Activated CD8-positive, alpha-beta memory T cell treated with anti-CD3 and anti-CD28 coated beads for 36 hours (primary cell): Measurements from ENCODE around the gene VNN1. TPM values are rescaled to one million over a fixed set of nuclear protein-coding genes. Genes with fewer than 3 reads are reported as not detected.
"Not testable (repeated sequence)": the region's sequence is repeated elsewhere in the genome, so short reads cannot be mapped to it uniquely, and the experiment has no call there.

ENCODE experiments used
- CTCF ChIA-PET: fragments of 350-600 bp; sonication (Branson Sonifier 250); formaldehyde crosslinking; loops from one replicate; lab custom pipeline; 2021; ENCODE audit warnings: antibody characterized with exemption; lab: Charles Lee
- POLR2A ChIA-PET: fragments of 350-600 bp; sonication (Branson Sonifier 250); formaldehyde crosslinking; loops from one replicate; lab custom pipeline; 2021; ENCODE audit warnings: antibody characterized with exemption; lab: Charles Lee
- total RNA-seq, 2 experiments: library from RNA; stranded (reverse); gene quantifications; one replicate each; pipeline ENCODE4 v1.2.3, GENCODE V29; 2021

VNN1 gene
- total RNA-seq, 2 experiments from 2014 or later = not detected

DNA sequence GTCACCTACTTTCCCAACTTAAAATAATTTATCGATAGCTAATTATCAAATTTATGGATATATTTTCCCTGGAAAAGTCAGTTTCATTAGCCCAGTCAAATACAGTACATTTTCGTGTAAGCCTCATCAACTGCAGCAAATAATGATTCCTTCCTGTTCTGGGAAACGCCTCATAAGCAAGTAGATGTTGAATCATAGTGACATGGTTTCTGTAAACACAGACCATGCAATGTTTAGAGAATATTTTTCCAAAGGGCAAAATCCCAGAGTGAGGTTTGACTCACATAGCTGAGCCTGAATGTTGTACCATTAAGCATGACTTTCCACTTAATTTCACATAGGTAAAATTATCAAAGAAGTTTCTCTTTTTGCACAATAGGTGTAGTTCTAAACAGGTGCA, 16.7 kb upstream of the VNN1 start:
- CTCF ChIA-PET = no interaction called here
- POLR2A ChIA-PET = no interaction called here

DNA sequence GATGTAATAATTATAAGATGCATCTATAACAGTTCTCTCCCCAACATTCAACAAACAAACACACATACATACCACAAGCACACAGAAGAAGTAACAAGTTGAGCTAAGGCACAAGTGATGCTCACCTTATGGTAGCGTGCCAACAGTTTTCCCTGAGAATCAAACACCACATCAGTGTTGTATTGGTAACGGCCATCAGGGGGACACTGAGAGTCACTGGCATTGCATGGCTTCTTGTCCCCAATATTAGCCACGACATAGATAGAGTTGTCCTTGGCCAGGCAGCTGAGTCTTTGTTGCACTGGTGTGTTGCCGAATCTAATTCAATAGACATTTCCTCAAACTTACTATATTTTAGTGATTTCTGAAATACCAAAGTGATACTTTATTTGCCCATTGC, 14.8 kb upstream of the VNN1 start:
- ChIA-PET POLR2A (no interaction called here), CTCF (interaction anchor here (1.0 kb wide), 1 partner anchor 12 kb away, joined by 3 read pairs; no protein-coding TSS in a partner anchor)

DNA sequence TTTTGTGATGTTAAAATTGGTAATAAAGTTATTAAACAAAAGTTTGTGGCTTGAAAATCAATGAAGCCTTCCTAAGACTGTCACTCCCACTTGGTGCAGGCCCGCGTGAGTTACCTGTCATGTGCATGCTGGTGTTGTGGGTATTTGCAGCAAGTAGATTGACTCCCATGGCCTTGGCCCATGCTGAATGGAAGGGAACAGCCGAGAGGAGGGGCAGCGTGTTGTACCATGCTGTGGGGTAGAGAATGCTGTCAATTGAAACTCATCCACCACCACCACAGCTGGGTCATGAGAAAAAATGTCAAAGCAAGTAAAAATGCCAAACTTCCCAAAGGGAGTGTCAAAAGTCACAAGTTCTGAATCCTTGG, 12.7 kb upstream of the VNN1 start:
- POLR2A ChIA-PET = no interaction called here
- CTCF ChIA-PET = no interaction called here

DNA sequence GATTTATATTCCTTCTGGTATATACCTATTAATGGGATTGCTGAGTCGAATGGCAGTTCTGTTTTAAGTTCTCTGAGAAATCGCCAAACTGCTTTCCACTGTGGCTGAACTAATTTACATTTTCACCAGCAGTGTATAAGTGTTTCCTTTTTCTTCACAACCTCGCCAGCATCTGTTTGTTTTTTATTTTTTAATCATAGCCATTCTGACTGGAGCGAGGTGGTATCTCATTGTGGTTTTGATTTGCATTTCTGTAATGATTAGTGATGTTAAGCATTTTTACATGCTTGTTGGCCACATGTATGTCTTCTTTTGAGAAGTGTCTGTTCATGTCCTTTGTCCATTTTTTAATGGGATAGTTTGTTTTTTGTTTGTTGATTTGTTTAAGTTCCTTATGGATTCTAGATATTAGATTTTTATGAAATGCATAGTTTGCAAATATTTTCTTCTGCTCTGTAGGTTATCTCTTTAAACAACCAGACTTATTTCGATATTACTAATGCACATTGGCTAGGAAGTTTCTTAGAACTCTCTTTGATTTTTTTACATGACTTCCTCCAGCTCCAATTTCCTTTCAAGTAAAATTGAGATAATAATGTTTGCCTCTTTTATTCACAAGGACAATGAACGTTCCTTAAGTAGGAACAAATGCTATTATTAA, 12.2 kb upstream of the VNN1 start:
- POLR2A ChIA-PET = no interaction called here

DNA sequence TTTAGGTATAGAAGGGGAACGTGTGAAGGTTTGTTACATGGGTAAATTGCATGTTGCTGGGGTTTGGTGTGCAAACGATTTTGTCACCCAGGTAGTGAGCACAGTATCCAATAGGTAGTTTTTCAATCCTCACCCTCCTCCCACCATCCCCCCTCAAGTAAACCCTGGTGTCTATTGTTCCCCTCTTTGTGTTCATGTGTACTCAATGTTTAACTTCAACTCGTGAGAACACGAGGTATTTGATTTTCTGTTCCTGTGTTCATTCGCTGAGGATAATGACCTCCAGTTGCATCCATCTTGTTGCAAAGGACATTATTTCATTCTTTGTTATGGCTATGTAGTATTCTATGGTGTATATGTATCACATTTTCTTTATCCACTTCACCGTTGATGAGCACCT, 11.6 kb upstream of the VNN1 start:
- ChIA-PET POLR2A (no interaction called here), CTCF (no interaction called here)

More for the DNA sequence above, 12.2 kb upstream of the VNN1 start:
- CTCF ChIA-PET = no interaction called here

DNA sequence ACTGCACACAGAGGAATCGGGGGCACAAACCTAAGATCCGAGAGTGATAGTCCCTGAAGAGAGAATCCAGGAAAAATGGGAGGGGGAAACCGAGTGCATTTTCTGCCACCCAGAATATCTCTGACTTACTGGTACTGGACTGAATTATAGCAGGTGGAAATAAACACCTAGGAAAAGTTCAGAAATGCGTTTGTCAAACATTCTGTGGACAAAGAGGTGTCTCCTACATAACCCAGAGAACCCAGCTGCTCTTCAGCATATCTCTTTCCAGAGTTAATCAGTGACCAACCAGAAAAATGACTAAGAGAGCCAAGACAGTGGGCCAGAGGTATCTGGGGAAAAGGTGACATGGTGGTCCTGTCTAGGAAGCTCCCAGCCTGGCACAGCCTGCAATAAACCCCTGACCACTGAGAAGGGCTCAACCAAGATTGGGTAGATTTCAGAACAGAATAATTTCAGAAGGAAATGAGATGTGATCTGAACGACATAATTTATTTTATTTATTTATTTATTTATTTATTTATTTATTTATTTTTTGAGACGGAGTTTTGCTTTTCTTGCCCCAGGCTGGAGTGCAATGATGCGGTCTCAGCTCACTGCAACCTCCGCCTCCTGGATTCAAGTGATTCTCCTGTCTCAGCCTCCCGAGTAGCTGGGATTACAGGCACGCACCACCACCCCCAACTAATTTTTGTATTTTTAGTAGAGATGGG, 6.0 kb upstream of the VNN1 start:
- CTCF ChIA-PET = no interaction called here
- POLR2A ChIA-PET = no interaction called here

DNA sequence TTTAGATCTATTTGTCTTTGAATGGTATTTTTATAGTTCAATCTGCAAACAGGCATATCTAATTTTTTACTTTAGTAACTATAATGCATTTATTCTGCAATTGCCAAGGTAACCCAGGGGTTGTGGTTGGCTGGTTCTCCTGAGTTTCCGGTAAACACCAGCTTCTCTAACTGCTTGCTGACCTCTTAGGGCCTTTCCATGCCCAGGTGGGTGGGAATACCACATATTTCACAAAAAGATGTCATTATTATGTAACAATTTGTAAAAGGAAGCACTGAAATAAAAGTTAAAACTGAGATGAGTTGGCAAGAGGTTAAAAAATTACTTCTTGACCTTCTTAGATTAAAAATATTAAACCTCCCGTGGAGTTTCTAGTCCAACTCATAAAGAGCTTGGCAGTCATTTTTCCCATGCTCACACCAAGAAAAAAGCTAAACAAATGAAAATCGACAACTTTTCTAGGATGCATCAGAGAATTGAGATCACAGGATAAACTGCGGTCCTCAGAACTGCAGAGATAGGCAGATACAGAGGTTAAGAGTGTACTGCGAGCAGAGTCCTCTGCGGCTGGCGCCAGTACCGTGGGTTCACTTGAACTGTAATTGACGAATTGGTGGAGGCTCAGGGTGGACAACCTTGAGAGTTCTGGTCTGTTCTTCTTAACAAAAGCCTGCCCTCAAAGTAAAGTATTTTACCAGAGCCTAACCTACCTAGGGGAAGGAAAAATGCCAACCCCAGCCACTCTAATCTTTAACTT, 2.2 kb upstream of the VNN1 start:
- POLR2A ChIA-PET = no interaction called here
- CTCF ChIA-PET = interaction anchor here (0.6 to 1.2 kb wide), 2 partner anchors 12 to 900 kb away, joined by 3 read pairs; no protein-coding TSS in a partner anchor

DNA sequence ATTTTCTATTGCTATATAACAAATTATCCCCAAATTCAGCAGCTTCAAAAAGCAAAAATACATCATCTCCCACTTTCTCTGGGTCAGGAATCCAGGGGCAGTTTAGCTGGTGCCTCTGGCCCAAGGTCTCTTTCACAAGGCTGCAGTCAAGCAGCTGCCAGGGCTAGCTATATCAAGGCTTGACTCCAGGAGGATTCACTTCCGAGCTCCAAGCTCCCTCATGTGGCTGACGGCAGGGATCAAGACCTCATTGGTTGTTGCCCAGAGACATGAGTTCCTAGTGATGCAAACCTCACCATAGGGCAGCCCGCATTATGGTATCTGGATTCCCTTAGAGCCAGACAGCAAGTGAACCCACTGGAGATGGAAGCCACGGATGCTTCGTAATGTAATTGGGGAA, 1.3 kb upstream of the VNN1 start:
- CTCF ChIA-PET = no interaction called here
- POLR2A ChIA-PET = no interaction called here

DNA sequence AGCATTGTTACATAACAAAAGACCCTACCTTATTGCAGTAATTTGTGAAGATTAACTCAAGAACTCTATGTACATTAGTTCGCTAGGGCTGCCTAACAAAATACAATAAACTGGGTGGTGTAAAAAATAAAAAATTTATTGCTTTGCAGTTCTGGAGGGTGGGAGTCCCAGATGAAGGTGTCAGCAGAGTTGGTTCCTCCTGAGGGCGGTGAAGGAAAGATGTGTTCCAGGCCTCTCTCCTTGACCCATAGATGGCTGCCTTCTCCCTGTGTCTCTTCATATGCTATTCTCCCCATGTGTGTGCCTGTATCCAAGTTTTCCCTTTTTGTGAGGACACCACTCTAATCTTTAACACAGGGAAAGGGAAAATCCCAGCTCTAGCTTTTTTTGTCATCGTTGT, 305 bp upstream of the VNN1 start:
- ChIA-PET POLR2A (no interaction called here), CTCF (no interaction called here)

DNA sequence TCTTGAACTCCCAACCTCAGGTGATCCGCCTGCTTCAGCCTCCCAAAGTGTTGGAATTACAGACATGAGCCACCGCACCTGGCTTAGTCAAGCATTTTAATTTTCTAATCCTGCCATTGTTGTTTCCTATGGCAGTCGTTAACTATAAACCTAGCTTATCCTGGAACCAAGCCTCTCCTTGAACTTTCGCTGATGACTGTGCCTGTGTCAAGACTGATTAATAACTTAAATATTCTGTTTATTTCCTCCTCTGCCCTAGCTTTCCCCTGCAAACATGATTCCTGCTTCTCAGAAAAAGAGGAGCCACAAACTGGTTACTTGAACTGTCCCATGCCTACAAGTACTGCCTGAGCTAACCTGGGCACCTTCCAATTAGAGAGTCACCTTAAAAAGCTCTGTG, 1.5 kb downstream of the VNN1 start:
- CTCF ChIA-PET = no interaction called here
- POLR2A ChIA-PET = no interaction called here

DNA sequence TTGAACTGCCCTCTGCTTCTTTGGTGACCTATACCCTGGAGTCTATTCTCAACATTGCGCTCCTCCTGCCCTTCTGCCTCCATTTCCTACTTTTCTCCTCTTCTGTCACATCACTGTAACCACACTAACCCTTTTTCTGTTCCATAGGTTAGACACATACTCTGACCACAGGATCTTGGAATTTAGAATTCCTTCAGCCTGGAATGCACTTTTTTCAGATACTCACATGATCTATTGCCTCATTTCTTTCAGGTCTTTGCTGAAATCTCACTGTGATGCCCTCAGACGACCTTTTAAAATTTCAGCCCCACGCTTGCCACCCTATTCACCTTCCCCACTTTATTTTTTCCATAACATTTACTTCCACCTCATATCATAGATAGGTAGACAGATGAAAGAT, 5.1 kb downstream of the VNN1 start:
- ChIA-PET POLR2A (no interaction called here), CTCF (no interaction called here)

DNA sequence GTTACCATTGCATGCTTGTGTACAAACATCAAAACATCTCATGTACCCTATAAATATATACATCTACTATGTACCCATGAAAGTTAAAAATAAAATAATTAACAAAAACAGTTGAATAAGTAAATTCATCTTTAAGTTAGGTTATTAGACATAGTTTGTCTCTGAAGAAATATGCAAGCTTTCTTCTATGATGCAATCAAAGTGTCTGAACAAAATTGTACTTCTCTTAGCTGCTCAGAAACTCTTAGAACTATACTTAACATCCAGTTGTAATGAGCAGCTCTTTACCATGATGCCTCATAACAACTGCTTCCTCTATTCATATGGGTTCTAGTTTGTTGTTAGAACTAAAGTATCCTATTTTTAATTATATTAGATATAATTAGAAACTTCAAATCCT, 5.9 kb downstream of the VNN1 start:
- POLR2A ChIA-PET = no interaction called here

DNA sequence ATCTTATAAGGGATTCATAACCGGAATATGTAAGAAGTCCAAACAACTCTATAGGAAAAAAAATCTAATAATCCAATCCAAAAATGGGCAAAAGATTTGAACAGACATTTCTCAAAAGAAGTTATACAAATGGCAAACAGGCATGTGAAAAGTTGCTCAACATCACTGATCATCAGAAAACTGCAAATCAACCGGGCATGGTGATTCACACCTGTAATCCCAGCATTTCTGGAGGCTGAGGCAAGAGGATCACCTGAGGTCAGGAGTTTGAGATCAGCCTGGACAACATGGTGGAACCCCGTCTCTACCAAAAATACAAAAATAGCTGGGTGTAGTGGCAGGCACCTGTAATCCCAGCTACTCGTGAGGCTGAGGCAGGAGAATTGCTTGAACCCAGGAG, 7.1 kb downstream of the VNN1 start:
- CTCF ChIA-PET, POLR2A ChIA-PET: not testable (repeated sequence)

More for the DNA sequence above, 5.9 kb downstream of the VNN1 start:
- CTCF ChIA-PET = no interaction called here

DNA sequence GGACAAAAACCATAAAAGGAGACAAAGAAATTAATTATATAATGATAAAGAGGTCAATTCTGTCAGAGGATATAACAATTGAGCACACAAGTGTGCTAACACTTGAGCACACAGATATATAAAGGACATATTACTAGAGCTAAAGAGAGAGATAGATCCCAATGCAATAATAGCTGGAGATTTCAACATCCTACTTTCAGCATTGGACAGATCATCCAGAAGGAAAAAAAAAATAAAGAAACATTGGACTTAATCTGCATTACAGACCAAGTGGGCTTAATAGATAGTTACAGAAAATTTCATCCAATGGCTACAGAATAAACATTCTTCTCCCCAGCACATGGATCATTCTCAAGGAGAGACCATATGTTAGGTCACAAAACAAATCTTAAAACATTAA, 9.9 kb downstream of the VNN1 start:
- ChIA-PET CTCF (no interaction called here), POLR2A (no interaction called here)

DNA sequence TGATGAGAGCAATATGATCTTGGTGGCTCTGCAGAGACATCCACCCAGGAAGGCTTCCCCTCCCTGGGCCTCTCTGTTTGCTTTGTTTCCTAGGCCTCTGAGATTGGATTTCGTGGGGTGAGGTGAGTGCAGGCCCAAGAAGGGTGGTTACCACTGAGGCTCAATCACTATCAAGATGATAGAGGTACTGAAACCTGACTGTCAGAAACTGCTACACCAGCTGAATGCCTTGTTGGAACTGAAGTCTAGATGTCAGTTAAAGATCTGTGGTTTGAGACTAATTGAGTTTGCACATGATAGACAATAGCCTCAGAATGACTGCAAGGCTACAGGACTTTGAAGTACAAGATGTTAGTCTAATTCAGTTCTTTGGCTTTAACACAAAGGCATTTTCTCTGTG, 15.2 kb downstream of the VNN1 start:
- ChIA-PET CTCF (no interaction called here), POLR2A (no interaction called here)

DNA sequence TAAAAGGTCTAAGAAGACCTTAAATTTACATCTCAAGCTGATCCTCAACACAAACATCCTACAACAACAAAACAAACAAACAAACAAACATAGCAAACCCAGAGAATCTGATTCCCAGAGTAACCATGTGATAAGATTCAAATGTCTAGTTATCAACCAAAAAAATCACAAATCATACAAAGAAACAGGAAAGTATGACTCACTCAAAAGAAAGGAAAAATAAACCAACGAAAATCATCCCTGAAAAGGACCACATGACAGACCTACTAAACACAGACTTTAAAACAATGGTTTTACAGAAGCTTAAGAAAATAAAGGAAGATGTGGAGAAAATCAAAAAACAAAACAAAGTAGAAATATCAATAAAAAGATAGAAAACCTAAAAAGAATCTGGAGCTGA, 18.1 kb downstream of the VNN1 start:
- CTCF ChIA-PET = no interaction called here
- POLR2A ChIA-PET = no interaction called here

DNA sequence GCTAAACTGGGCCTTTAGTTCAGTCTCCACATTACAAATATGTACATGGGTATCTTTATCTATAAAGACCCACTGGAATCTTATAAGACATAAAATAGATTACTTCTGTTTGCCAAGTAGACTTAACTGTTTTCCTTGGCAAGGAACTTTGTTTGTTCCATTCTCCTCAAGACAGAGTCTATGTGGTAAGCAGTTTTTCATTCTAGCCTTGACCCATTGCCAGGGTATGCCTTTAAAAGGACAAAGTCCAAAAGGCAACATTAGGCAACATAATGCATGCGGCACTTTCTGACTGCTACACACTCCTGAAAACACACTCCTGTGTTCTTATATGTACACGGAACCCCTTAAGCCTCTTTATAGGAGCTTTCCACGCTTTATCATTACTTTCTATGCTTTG, 20.4 kb downstream of the VNN1 start:
- ChIA-PET POLR2A (no interaction called here), CTCF (no interaction called here)

DNA sequence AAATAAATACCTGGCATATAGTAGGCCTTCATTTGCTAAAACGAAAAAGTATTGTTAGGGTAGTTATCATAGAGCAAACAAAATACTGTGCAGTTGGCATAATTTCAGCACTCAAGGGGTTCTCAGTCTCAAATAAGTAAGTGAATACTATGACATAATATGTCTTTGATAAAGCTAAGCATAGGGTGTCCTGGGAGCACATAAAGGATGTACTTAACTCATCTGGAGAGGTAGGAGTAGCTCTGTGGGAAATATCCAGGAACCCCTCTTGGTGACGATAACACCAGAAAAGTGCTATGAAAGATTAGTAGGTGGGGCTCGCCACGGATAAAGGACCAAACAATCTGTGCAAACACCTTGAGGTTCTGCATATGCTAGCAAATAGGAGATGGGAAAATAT, 23.2 kb downstream of the VNN1 start:
- ChIA-PET POLR2A (no interaction called here), CTCF (no interaction called here)

DNA sequence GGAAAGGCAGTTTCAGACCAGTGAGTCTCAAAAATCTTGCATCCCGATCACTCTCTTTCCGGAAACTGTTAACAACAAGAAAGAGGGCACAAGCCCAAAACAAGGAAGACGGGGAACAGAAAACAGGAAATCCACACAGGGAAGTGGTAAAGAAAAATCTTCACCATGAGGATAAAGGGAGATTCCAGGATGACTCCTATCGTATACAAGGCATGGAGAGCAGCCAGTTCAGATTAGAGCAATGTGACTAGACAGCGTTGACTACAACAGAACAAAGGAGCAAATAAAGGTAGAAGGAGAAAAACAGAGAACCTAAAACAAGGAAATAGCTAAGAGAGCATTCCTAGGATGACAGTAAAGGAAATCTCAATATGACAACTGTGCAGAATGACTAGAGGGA, 26.5 kb downstream of the VNN1 start:
- ChIA-PET POLR2A (no interaction called here), CTCF (no interaction called here)

DNA sequence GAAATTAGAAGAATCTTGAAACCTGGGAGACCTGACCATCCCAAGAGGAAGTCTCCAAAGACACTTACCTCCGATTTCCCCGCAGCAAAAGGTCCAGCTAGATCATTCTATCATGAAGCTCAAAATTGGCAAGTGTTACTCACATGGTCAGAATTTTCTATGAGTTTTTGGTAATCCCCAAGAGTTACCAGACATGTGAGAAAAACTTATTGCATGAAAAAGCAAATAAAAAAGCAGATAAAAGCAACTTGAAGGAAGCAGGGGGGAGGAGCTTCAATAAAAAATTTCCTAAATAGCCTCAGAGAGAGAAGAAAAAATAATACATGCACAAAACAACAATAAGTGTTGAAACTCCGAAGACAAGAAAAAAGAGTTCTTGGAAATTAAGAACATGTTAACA, 27.3 kb downstream of the VNN1 start:
- POLR2A ChIA-PET = no interaction called here
- CTCF ChIA-PET = no interaction called here

DNA sequence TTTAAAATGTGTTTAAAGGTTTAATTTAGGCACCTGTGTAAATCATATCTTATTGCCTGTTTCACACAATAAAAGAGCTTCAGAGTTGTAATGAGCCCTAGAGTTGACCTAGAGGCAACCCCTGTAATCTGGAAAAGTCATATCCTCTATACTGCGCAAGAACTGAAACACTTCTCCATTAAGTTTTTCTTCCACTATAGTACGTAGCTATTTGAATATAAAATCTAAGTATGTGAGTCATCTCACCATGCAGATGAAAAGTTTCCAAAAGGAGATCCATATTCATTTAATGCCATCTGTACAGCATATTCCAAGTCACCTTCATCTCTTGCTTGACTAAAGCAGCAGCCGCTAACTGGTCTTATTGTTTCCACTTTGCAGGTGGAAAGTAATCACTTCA, 28.8 kb downstream of the VNN1 start:
- CTCF ChIA-PET = no interaction called here

More for the DNA sequence above, 28.8 kb downstream of the VNN1 start:
- POLR2A ChIA-PET = no interaction called here
